Thyroid gland (tissue), 4 donors: Measurements from ENCODE around the gene BRD3OS.

ENCODE experiments used
- CTCF ChIP-seq, 6 experiments: fragments of 200-600 bp in 3 of 6; fragments of 450-650 bp in 3 of 6; sonication (generic) in 3 of 6; IDR thresholded peaks; one replicate each; pipeline ENCODE4 v1.5.1; 2016 to 2019; ENCODE audit warnings: antibody characterized with exemption in 6 of 6, mild to moderate bottlenecking in 2 of 6, inconsistent platforms in 1 of 6, moderate library complexity in 1 of 6
- POLR2A ChIP-seq, 2 donors: fragments of 450-650 bp; IDR thresholded peaks; one replicate each; pipeline ENCODE4 v1.6.1; 2017; ENCODE audit warnings: antibody characterized with exemption in 2 of 2, mild to moderate bottlenecking in 2 of 2, moderate library complexity in 1 of 2

- TF ChIP-seq POLR2A (IDR thresholded peaks at IDR 0.05) (no peak), CTCF (IDR thresholded peaks at IDR 0.05) (no peak)
Measured at GRCh38 chr9:133998915-133999595, 26.2 kb upstream of the BRD3OS start.
